WTC11 (cell line): Measurements from ENCODE around the gene AADAC. TPM values are rescaled to one million over a fixed set of nuclear protein-coding genes. Genes with fewer than 3 reads are reported as not detected.
"Not testable (repeated sequence)": the region's sequence is repeated elsewhere in the genome, so short reads cannot be mapped to it uniquely, and the experiment has no call there.

Experiments
- ATAC-seq: fragments of 200-7000 bp; cut with Tn5 transposase; 2 replicates; pipeline ENCODE4 v1.10.0; 2021; ENCODE audit warnings: mild to moderate bottlenecking, moderate library complexity
- CTCF ChIA-PET: fragments of 300-600 bp; sonication (Branson Sonifier 250); formaldehyde crosslinking; loops from one replicate; lab custom pipeline; 2021; ENCODE audit warnings: antibody characterized with exemption; lab: Charles Lee
- POLR2A ChIA-PET: fragments of 350-600 bp; sonication (Branson Sonifier 250); formaldehyde crosslinking; loops from one replicate; lab custom pipeline; 2021; ENCODE audit warnings: antibody characterized with exemption; lab: Charles Lee
- DNase-seq: peaks from one replicate; pipeline ENCODE4 v3.0.0; 2021; ENCODE audit warnings: low spot score
- H3K27ac Mint-ChIP-seq: 2 replicates; pipeline ENCODE4 v1.8.0; 2021; ENCODE audit warnings: mixed read lengths
- H3K27me3 Mint-ChIP-seq: 2 replicates; pipeline ENCODE4 v1.8.0; 2021; ENCODE audit warnings: low read depth, mild to moderate bottlenecking, moderate library complexity, mixed read lengths
- H3K36me3 Mint-ChIP-seq: 2 replicates; pipeline ENCODE4 v1.8.0; 2021; ENCODE audit warnings: mixed read lengths
- H3K4me1 Mint-ChIP-seq: 2 replicates; pipeline ENCODE4 v1.8.0; 2022; ENCODE audit warnings: mixed read lengths
- H3K4me3 Mint-ChIP-seq: 2 replicates; pipeline ENCODE4 v1.8.0; 2021; ENCODE audit warnings: mild to moderate bottlenecking, moderate library complexity, mixed read lengths
- H3K9me3 Mint-ChIP-seq: 2 replicates; pipeline ENCODE4 v1.8.0; 2021; ENCODE audit warnings: mixed read lengths
- AR ChIP-seq: fragments of 250-450 bp; sonication (Bioruptor Pico); IDR thresholded peaks from 2 replicates; pipeline ENCODE4 v1.9.0; 2021; ENCODE audit warnings: mild to moderate bottlenecking
- ARID4B ChIP-seq: sonication (generic); formaldehyde crosslinking; IDR thresholded peaks from 2 replicates; pipeline ENCODE4 v1.8.0; 2023; ENCODE audit warnings: missing genetic modification reagents, mild to moderate bottlenecking, borderline replicate concordance
- ATF1 ChIP-seq: sonication (generic); formaldehyde crosslinking; IDR thresholded peaks from 2 replicates; pipeline ENCODE4 v1.8.1; 2023; ENCODE audit warnings: mild to moderate bottlenecking, moderate library complexity, missing genetic modification reagents
- ATF2 ChIP-seq: sonication (generic); formaldehyde crosslinking; IDR thresholded peaks from 2 replicates; pipeline ENCODE4 v1.8.1; 2022; ENCODE audit warnings: low read depth, missing genetic modification reagents, borderline replicate concordance
- CREB1 ChIP-seq: sonication (generic); formaldehyde crosslinking; IDR thresholded peaks from 2 replicates; pipeline ENCODE4 v1.8.0; 2023; ENCODE audit warnings: mild to moderate bottlenecking, missing genetic modification reagents
- CTCF ChIP-seq: fragments of 200-600 bp; IDR thresholded peaks from 2 replicates; pipeline ENCODE4 v1.8.0; 2022; ENCODE audit warnings: antibody characterized with exemption
- EMX1 ChIP-seq: fragments of 250-450 bp; sonication (Bioruptor Pico); IDR thresholded peaks from 2 replicates; pipeline ENCODE4 v1.8.0; 2021; ENCODE audit warnings: mild to moderate bottlenecking
- GABPB1 ChIP-seq: sonication (generic); formaldehyde crosslinking; IDR thresholded peaks from 2 replicates; pipeline ENCODE4 v1.8.1; 2023; ENCODE audit warnings: mild to moderate bottlenecking, missing genetic modification reagents
- GRHL2 ChIP-seq: fragments of 250-450 bp; sonication (Bioruptor Pico); IDR thresholded peaks from 2 replicates; pipeline ENCODE4 v1.8.0; 2022; ENCODE audit warnings: mild to moderate bottlenecking, moderate library complexity; ENCODE audit not compliant: insufficient replicate concordance, severe bottlenecking
- IRF2 ChIP-seq: sonication (generic); formaldehyde crosslinking; IDR thresholded peaks from 2 replicates; pipeline ENCODE4 v1.8.0; 2022; ENCODE audit warnings: low read depth, missing genetic modification reagents, borderline replicate concordance
- MAX ChIP-seq: sonication (generic); formaldehyde crosslinking; IDR thresholded peaks from 2 replicates; pipeline ENCODE4 v1.8.0; 2022; ENCODE audit warnings: mild to moderate bottlenecking, missing genetic modification reagents
- MXD4 ChIP-seq: fragments of 250-450 bp; sonication (Bioruptor Pico); IDR thresholded peaks from 2 replicates; pipeline ENCODE4 v1.8.0; 2021; ENCODE audit warnings: mild to moderate bottlenecking, moderate library complexity, borderline replicate concordance
- MYBL2 ChIP-seq: sonication (generic); formaldehyde crosslinking; IDR thresholded peaks from 2 replicates; pipeline ENCODE4 v1.8.1; 2023; ENCODE audit warnings: mild to moderate bottlenecking, moderate library complexity, missing genetic modification reagents
- NR2C2 ChIP-seq: sonication (generic); formaldehyde crosslinking; IDR thresholded peaks from 2 replicates; pipeline ENCODE4 v1.8.0; 2022; ENCODE audit warnings: mild to moderate bottlenecking, missing genetic modification reagents
- RELA ChIP-seq: sonication (generic); formaldehyde crosslinking; IDR thresholded peaks from 2 replicates; pipeline ENCODE4 v1.8.1; 2022; ENCODE audit warnings: missing genetic modification reagents, mild to moderate bottlenecking, borderline replicate concordance
- SMAD4 ChIP-seq: sonication (generic); formaldehyde crosslinking; IDR thresholded peaks from 2 replicates; pipeline ENCODE4 v1.8.0; 2022; ENCODE audit warnings: mild to moderate bottlenecking, missing genetic modification reagents
- SP1 ChIP-seq: sonication (generic); formaldehyde crosslinking; conservative IDR thresholded peaks from 2 replicates; pipeline ENCODE4 v1.8.1; 2022; ENCODE audit warnings: missing genetic modification reagents
- TEAD4 ChIP-seq: sonication (generic); formaldehyde crosslinking; IDR thresholded peaks from 2 replicates; pipeline ENCODE4 v1.8.0; 2022; ENCODE audit warnings: mild to moderate bottlenecking, missing genetic modification reagents
- TP53 ChIP-seq: sonication (generic); formaldehyde crosslinking; IDR thresholded peaks from 2 replicates; pipeline ENCODE4 v1.8.1; 2023; ENCODE audit warnings: mild to moderate bottlenecking, missing genetic modification reagents
- ZNF416 ChIP-seq: fragments of 250-450 bp; sonication (Bioruptor Pico); IDR thresholded peaks from 2 replicates; pipeline ENCODE4 v1.9.0; 2021; ENCODE audit warnings: mild to moderate bottlenecking, inconsistent platforms
- ZNF512 ChIP-seq: sonication (generic); formaldehyde crosslinking; IDR thresholded peaks from 2 replicates; pipeline ENCODE4 v1.8.1; 2022; ENCODE audit warnings: missing genetic modification reagents, borderline replicate concordance
- total RNA-seq: library from RNA; stranded (reverse); gene quantifications from 3 replicates; pipeline ENCODE4 v1.2.3, GENCODE V29; 2021

The AADAC gene
- total RNA-seq, 1 experiment from 2014 or later: 0.11 TPM

GRCh38 chr3:151873398-151873797 is 59.5 kb downstream of the AADAC start, which contains the start of gene SUCNR1:
Gene SUCNR1, plus strand, starts transcription at chr3:151873643. Its CDS starts 6,250 bp downstream, at chr3:151879893.
- Mint-ChIP-seq H3K4me3 (no peak within 1 kb of the TSS), H3K27ac (no peak within 1 kb of the TSS; the same call in 1 of the 2 replicates), H3K36me3 (no peaks in the 10 kb centered on the region), H3K4me1 (peaks cover 11% of the 10 kb centered on the region), H3K27me3 (no peaks in the 10 kb centered on the region), H3K9me3 (no peaks in the 10 kb centered on the region)
- ChIA-PET POLR2A (no interaction called here), CTCF (no interaction called here)
- no peak for TF ChIP-seq IRF2 (CRISPR knock-in tag)
- TF ChIP-seq CTCF: no peak
- no peak for TF ChIP-seq SP1 (CRISPR knock-in tag)
- no peak for TF ChIP-seq EMX1 (CRISPR knock-in tag)
- TF ChIP-seq MXD4: no peak
- no peak for TF ChIP-seq ZNF512 (CRISPR knock-in tag)
- TF ChIP-seq SMAD4 (CRISPR knock-in tag): no peak
- TF ChIP-seq ARID4B (CRISPR knock-in tag): no peak
- TF ChIP-seq RELA (CRISPR knock-in tag): no peak
- no peak for TF ChIP-seq GABPB1 (CRISPR knock-in tag)
- ATAC-seq (no peak), DNase-seq (no peak)

GRCh38 chr3:151874079-151874478 is 60.2 kb downstream of the AADAC start:
- DNase-seq, POLR2A ChIA-PET, ATAC-seq, H3K36me3 Mint-ChIP-seq, H3K27ac Mint-ChIP-seq, H3K27me3 Mint-ChIP-seq, H3K4me3 Mint-ChIP-seq, H3K9me3 Mint-ChIP-seq, CTCF ChIA-PET: not testable (repeated sequence)
- peaks cover 11% of the 10 kb centered on the region for H3K4me1 Mint-ChIP-seq

- H3K9me3 Mint-ChIP-seq: no peaks in the 10 kb centered on the region
- DNase-seq (no peak), ATAC-seq (no peak)
- H3K27me3 Mint-ChIP-seq: no peaks in the 10 kb centered on the region
- H3K36me3 Mint-ChIP-seq: no peaks in the 10 kb centered on the region
- POLR2A ChIA-PET: no interaction called here
- no peak overlapping the region for H3K4me3 Mint-ChIP-seq
- CTCF ChIA-PET: interaction anchor here (0.5 to 0.9 kb wide), 2 partner anchors 37 to 896 kb away, joined by 3 read pairs; no protein-coding TSS in a partner anchor
- peak overlapping the region; percentile 78; the same call in 1 of the 2 replicates for H3K27ac Mint-ChIP-seq
- peaks cover 11% of the 10 kb centered on the region for H3K4me1 Mint-ChIP-seq
- TF ChIP-seq ATF2 (CRISPR knock-in tag) (no peak), ZNF416 (CRISPR knock-in tag) (no peak), TP53 (no peak), TEAD4 (CRISPR knock-in tag) (no peak), IRF2 (CRISPR knock-in tag) (no peak), NR2C2 (CRISPR knock-in tag) (no peak), CREB1 (no peak), AR (CRISPR knock-in tag) (no peak), GRHL2 (no peak), ATF1 (CRISPR knock-in tag) (no peak), MYBL2 (CRISPR knock-in tag) (no peak), MAX (CRISPR knock-in tag) (no peak)
These were observed 61.8 kb downstream of the AADAC start for GRCh38 chr3:151875759-151876158.
